GM12878 (cell line): ENCODE measurements around the gene IFI35. TPM values are rescaled to one million over a fixed set of nuclear protein-coding genes. Genes with fewer than 3 reads are reported as not detected.
A peak's percentile ranks its signal among the peaks of the same experiment; 100 is the strongest.

Source experiments
- ATF7 ChIP-seq: fragments of 450-650 bp; IDR thresholded peaks from 2 replicates; pipeline ENCODE4 v1.6.1; 2016; ENCODE audit warnings: low read depth, mild to moderate bottlenecking
- BCL11A ChIP-seq: IDR thresholded peaks from 2 replicates; pipeline ENCODE4 v1.6.1; 2011; ENCODE audit warnings: low read depth, low read length
- CEBPZ ChIP-seq: fragments of 150-350 bp; IDR thresholded peaks from 2 replicates; pipeline ENCODE4 v1.6.1; 2016; ENCODE audit warnings: low read depth, low read length
- CHD2 ChIP-seq: IDR thresholded peaks from 2 replicates; pipeline ENCODE4 v1.6.1; 2011; ENCODE audit warnings: low read depth, low read length, improper control_type of control experiment, borderline replicate concordance
- CHD4 ChIP-seq: fragments of 200-600 bp; sonication (generic); IDR thresholded peaks from 2 replicates; pipeline ENCODE4 v1.6.1; 2016; ENCODE audit warnings: mild to moderate bottlenecking
- DPF2 ChIP-seq: fragments of 450-650 bp; IDR thresholded peaks from 2 replicates; pipeline ENCODE4 v1.6.1; 2017; ENCODE audit warnings: mild to moderate bottlenecking
- EED ChIP-seq: sonication (generic); IDR thresholded peaks from 2 replicates; pipeline ENCODE4 v1.6.1; 2016; ENCODE audit warnings: antibody characterized with exemption, low read depth
- ESRRA ChIP-seq: IDR thresholded peaks from 2 replicates; pipeline ENCODE4 v1.6.1; 2012; ENCODE audit warnings: mild to moderate bottlenecking, low read length, improper control_type of control experiment
- EZH2 ChIP-seq: IDR thresholded peaks from 2 replicates; pipeline ENCODE4 v1.6.1; 2012; ENCODE audit warnings: low read depth, mild to moderate bottlenecking, control low read depth, inconsistent platforms, low read length, borderline replicate concordance; ENCODE audit not compliant: control insufficient read depth
- HDGF ChIP-seq: fragments of 450-650 bp; IDR thresholded peaks from 2 replicates; pipeline ENCODE4 v1.6.1; 2016; ENCODE audit warnings: antibody characterized with exemption
- KDM1A ChIP-seq: fragments of 200-600 bp; sonication (generic); IDR thresholded peaks from 2 replicates; pipeline ENCODE4 v1.6.1; 2016; ENCODE audit warnings: borderline replicate concordance
- MXI1 ChIP-seq: fragments of 150-350 bp; IDR thresholded peaks from 2 replicates; pipeline ENCODE4 v1.6.1; 2011; ENCODE audit warnings: low read depth, mild to moderate bottlenecking, inconsistent platforms, low read length, improper control_type of control experiment
- MYB ChIP-seq: fragments of 150-350 bp; IDR thresholded peaks from 2 replicates; pipeline ENCODE4 v1.6.1; 2014; ENCODE audit warnings: mild to moderate bottlenecking, low read depth, low read length, borderline replicate concordance
- POLR2A ChIP-seq: IDR thresholded peaks from 2 replicates; pipeline ENCODE4 v1.6.1; 2011; ENCODE audit warnings: low read depth, mild to moderate bottlenecking, low read length
- POLR2AphosphoS5 ChIP-seq: IDR thresholded peaks from 2 replicates; pipeline ENCODE4 v1.6.1; 2011; ENCODE audit warnings: mild to moderate bottlenecking, low read length, inconsistent platforms
- POU2F2 ChIP-seq: IDR thresholded peaks from 3 replicates; pipeline ENCODE4 v1.6.1; 2011; ENCODE audit warnings: low read depth, mild to moderate bottlenecking, low read length, borderline replicate concordance
- RCOR1 ChIP-seq: conservative IDR thresholded peaks from 2 replicates; pipeline ENCODE4 v1.6.1; 2012; ENCODE audit warnings: low read depth, low read length, improper control_type of control experiment
- REST ChIP-seq: IDR thresholded peaks from 2 replicates; pipeline ENCODE4 v1.6.1; 2012; ENCODE audit warnings: mild to moderate bottlenecking, low read depth, low read length
- SPI1 ChIP-seq: IDR thresholded peaks from 2 replicates; pipeline ENCODE4 v1.6.1; 2011; ENCODE audit warnings: low read depth, mild to moderate bottlenecking, low read length, moderate library complexity, borderline replicate concordance; ENCODE audit not compliant: insufficient read depth
- STAT1 ChIP-seq: fragments of 450-650 bp; conservative IDR thresholded peaks from 2 replicates; pipeline ENCODE4 v1.6.1; 2014; ENCODE audit warnings: antibody characterized with exemption, mild to moderate bottlenecking
- TARDBP ChIP-seq: IDR thresholded peaks from 2 replicates; pipeline ENCODE4 v1.6.1; 2016; ENCODE audit warnings: borderline replicate concordance
- ZNF24 ChIP-seq: fragments of 450-650 bp; IDR thresholded peaks from 2 replicates; pipeline ENCODE4 v1.6.1; 2017; ENCODE audit warnings: antibody characterized with exemption, mild to moderate bottlenecking
- polyA plus RNA-seq, 11 experiments: library from polyadenylated mRNA; depleted of rRNA in 4 of 11; unstranded in 6 of 11; stranded (reverse) in 5 of 11; fragments of >200 nt; fragmentation: Nextera tagmentation in 4 of 11; fragmentation: Illumina TruSeq in 1 of 11; extraction: Ambion mirVana in 4 of 11; extraction: Trizol in 1 of 11; gene quantifications; 1 replicate in 1 of 11; 2 replicates in 10 of 11; pipeline versions ENCODE4 v1.2.1 to v1.2.3, GENCODE V29; 2011 to 2016; ENCODE audit warnings: inconsistent platforms in 2 of 11, missing spikeins in 2 of 11, low read depth in 1 of 11
- total RNA-seq, 4 experiments: library from RNA; depleted of rRNA in 3 of 4; stranded (reverse); fragments of >200 nt in 3 of 4; fragmentation: Illumina TruSeq in 1 of 4; extraction: Trizol in 1 of 4; gene quantifications; 2 replicates each; pipeline versions ENCODE4 v1.2.1 to v1.2.3, GENCODE V29; 2013 to 2021
- TF ChIP-seq, protein P1 (sequence below): IDR thresholded peaks from 2 replicates; pipeline ENCODE4 v1.6.1; 2011; ENCODE audit warnings: low read depth, low read length, improper control_type of control experiment, borderline replicate concordance
- TF ChIP-seq, protein P2 (sequence below): fragments of 450-650 bp; IDR thresholded peaks from 2 replicates; pipeline ENCODE4 v1.6.1; 2017; ENCODE audit warnings: mild to moderate bottlenecking

IFI35 gene
- total and polyA plus RNA-seq, 10 of the 15 experiments (the other 5 are each of a cell fraction or from before 2014, with no cell fraction given), result 18.4 to 92.2 (median 65.3) TPM

GRCh38 chr17:42985225-42985624, 21.4 kb upstream of the IFI35 start (continued):
- no peak for TF ChIP-seq CHD4
- TF ChIP-seq RCOR1, result peak; percentile 79; the same call in 1 of the 2 replicates
- TF ChIP-seq KDM1A, result no peak
- TF ChIP-seq CEBPZ, result no peak
- no peak for TF ChIP-seq CHD2
- peak; percentile 45; the same call in 1 of the 2 replicates for TF ChIP-seq ATF7
- no peak for TF ChIP-seq ESRRA
- peak; percentile 68 for TF ChIP-seq EED
- no peak for TF ChIP-seq MYB
- peak; percentile 99 for TF ChIP-seq SPI1
- TF ChIP-seq ZNF24, result no peak; the same call in 1 of the 2 replicates
- TF ChIP-seq TARDBP, result no peak
- TF ChIP-seq, protein P1, sequence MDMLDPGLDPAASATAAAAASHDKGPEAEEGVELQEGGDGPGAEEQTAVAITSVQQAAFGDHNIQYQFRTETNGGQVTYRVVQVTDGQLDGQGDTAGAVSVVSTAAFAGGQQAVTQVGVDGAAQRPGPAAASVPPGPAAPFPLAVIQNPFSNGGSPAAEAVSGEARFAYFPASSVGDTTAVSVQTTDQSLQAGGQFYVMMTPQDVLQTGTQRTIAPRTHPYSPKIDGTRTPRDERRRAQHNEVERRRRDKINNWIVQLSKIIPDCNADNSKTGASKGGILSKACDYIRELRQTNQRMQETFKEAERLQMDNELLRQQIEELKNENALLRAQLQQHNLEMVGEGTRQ, result no peak
- TF ChIP-seq EZH2, result no peak
- TF ChIP-seq POLR2AphosphoS5, result no peak
- TF ChIP-seq BCL11A, result no peak
- no peak for TF ChIP-seq POLR2A
- no peak for TF ChIP-seq HDGF
- TF ChIP-seq, protein P2, sequence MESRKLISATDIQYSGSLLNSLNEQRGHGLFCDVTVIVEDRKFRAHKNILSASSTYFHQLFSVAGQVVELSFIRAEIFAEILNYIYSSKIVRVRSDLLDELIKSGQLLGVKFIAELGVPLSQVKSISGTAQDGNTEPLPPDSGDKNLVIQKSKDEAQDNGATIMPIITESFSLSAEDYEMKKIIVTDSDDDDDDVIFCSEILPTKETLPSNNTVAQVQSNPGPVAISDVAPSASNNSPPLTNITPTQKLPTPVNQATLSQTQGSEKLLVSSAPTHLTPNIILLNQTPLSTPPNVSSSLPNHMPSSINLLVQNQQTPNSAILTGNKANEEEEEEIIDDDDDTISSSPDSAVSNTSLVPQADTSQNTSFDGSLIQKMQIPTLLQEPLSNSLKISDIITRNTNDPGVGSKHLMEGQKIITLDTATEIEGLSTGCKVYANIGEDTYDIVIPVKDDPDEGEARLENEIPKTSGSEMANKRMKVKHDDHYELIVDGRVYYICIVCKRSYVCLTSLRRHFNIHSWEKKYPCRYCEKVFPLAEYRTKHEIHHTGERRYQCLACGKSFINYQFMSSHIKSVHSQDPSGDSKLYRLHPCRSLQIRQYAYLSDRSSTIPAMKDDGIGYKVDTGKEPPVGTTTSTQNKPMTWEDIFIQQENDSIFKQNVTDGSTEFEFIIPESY, result no peak
- no peak for TF ChIP-seq STAT1
- TF ChIP-seq REST, result no peak
- peak; percentile 66; the same call in 2 of the 3 replicates for TF ChIP-seq POU2F2
- TF ChIP-seq DPF2, result 0 out of 2 replicates have a peak, but pooled peaks have one; percentile 39
- TF ChIP-seq MXI1, result no peak
